ENCODE data around the gene SURF6. TPM values are rescaled to one million over a fixed set of nuclear protein-coding genes. Genes with fewer than 3 reads are reported as not detected.
A peak's percentile ranks its signal among the peaks of the same experiment; 100 is the strongest.

Gene SURF6
- total and polyA plus RNA-seq, 2 experiments from 2014 or later, result 17.6 to 27.6 TPM

DNA sequence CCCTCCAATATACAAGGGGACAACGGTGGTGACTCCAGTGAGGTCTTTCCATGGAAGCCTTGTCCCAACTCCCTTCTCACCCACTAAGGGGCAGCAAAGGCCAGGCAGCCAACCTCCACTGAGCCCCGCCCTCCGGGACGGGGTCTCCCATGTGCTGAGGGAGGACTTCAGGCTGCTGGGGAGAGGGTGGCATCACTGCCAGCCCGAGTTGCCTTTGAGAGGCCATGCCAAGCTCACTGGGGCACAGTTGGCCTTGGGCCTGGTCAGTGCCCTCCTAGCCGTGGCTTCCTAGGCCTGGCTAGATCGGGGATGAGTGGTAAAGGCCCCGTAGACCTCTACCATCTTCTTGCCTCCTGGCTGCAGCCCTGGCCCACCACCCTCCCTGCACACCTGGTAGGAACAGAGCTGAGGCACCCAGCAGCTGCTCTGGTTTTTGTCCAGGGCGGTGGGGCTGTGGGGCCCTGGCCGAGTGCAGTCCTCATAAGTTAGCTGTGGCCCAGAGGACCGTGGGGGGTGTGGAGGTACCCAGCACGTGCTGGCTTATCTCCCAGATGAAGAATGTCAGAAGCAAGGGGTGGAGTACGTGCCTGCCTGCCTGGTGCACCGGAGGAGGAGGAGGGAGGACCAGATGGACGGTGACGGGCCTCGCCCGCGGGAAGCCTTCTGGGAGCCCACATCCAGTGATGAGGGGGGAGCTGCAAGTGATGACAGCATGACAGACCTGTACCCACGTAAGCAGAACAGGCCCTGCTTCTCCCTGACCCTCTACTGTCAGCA lies 23.6 kb upstream of the SURF6 start:
- no peak overlapping the region for H2AFZ ChIP-seq
- H3K4me3 ChIP-seq, result no peak overlapping the region
- peaks cover 62% of the 10 kb centered on the region for H3K36me3 Mint-ChIP-seq (ENCODE audit: low read depth)
- DNase-seq (ENCODE audit: low spot score), result peak; percentile 72
- peak overlapping the region; percentile 79; the same call in 1 of the 3 replicates for H3K4me3 Mint-ChIP-seq
- peaks cover 15% of the 10 kb centered on the region; the same call in 1 of the 2 replicates for H3F3A ChIP-seq (replicated peaks; ENCODE audit: low read depth)
- no peak overlapping the region for H3K4me2 ChIP-seq
- H3K4me1 ChIP-seq (ENCODE audit: insufficient read depth), result peaks cover 8% of the 10 kb centered on the region; the same call in 1 of the 2 replicates
- no peaks in the 10 kb centered on the region for H3K27me3 ChIP-seq (ENCODE audit: insufficient read depth)
- peaks cover 18% of the 10 kb centered on the region for H4K20me1 ChIP-seq (replicated peaks; ENCODE audit: insufficient read depth)
- peaks cover 8% of the 10 kb centered on the region; the same call in 2 of the 3 replicates for H3K4me1 Mint-ChIP-seq
- peaks cover 16% of the 10 kb centered on the region for H3K27me3 Mint-ChIP-seq (ENCODE audit: insufficient read depth, low read depth, poor library complexity)
- peak; percentile 43 for ATAC-seq
- no peak overlapping the region for H3K27ac Mint-ChIP-seq
- TF ChIP-seq, protein P1, sequence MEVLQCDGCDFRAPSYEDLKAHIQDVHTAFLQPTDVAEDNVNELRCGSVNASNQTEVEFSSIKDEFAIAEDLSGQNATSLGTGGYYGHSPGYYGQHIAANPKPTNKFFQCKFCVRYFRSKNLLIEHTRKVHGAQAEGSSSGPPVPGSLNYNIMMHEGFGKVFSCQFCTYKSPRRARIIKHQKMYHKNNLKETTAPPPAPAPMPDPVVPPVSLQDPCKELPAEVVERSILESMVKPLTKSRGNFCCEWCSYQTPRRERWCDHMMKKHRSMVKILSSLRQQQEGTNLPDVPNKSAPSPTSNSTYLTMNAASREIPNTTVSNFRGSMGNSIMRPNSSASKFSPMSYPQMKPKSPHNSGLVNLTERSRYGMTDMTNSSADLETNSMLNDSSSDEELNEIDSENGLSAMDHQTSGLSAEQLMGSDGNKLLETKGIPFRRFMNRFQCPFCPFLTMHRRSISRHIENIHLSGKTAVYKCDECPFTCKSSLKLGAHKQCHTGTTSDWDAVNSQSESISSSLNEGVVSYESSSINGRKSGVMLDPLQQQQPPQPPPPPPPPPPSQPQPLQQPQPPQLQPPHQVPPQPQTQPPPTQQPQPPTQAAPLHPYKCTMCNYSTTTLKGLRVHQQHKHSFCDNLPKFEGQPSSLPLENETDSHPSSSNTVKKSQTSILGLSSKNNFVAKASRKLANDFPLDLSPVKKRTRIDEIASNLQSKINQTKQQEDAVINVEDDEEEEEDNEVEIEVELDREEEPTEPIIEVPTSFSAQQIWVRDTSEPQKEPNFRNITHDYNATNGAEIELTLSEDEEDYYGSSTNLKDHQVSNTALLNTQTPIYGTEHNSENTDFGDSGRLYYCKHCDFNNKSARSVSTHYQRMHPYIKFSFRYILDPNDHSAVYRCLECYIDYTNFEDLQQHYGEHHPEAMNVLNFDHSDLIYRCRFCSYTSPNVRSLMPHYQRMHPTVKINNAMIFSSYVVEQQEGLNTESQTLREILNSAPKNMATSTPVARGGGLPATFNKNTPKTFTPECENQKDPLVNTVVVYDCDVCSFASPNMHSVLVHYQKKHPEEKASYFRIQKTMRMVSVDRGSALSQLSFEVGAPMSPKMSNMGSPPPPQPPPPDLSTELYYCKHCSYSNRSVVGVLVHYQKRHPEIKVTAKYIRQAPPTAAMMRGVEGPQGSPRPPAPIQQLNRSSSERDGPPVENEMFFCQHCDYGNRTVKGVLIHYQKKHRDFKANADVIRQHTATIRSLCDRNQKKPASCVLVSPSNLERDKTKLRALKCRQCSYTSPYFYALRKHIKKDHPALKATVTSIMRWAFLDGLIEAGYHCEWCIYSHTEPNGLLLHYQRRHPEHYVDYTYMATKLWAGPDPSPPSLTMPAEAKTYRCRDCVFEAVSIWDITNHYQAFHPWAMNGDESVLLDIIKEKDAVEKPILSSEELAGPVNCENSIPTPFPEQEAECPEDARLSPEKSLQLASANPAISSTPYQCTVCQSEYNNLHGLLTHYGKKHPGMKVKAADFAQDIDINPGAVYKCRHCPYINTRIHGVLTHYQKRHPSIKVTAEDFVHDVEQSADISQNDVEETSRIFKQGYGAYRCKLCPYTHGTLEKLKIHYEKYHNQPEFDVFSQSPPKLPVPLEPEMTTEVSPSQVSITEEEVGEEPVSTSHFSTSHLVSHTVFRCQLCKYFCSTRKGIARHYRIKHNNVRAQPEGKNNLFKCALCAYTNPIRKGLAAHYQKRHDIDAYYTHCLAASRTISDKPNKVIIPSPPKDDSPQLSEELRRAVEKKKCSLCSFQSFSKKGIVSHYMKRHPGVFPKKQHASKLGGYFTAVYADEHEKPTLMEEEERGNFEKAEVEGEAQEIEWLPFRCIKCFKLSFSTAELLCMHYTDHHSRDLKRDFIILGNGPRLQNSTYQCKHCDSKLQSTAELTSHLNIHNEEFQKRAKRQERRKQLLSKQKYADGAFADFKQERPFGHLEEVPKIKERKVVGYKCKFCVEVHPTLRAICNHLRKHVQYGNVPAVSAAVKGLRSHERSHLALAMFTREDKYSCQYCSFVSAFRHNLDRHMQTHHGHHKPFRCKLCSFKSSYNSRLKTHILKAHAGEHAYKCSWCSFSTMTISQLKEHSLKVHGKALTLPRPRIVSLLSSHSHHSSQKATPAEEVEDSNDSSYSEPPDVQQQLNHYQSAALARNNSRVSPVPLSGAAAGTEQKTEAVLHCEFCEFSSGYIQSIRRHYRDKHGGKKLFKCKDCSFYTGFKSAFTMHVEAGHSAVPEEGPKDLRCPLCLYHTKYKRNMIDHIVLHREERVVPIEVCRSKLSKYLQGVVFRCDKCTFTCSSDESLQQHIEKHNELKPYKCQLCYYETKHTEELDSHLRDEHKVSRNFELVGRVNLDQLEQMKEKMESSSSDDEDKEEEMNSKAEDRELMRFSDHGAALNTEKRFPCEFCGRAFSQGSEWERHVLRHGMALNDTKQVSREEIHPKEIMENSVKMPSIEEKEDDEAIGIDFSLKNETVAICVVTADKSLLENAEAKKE (CRISPR knock-in tag; IDR thresholded peaks at IDR 0.05), result no peak
- TF ChIP-seq, protein P2, sequence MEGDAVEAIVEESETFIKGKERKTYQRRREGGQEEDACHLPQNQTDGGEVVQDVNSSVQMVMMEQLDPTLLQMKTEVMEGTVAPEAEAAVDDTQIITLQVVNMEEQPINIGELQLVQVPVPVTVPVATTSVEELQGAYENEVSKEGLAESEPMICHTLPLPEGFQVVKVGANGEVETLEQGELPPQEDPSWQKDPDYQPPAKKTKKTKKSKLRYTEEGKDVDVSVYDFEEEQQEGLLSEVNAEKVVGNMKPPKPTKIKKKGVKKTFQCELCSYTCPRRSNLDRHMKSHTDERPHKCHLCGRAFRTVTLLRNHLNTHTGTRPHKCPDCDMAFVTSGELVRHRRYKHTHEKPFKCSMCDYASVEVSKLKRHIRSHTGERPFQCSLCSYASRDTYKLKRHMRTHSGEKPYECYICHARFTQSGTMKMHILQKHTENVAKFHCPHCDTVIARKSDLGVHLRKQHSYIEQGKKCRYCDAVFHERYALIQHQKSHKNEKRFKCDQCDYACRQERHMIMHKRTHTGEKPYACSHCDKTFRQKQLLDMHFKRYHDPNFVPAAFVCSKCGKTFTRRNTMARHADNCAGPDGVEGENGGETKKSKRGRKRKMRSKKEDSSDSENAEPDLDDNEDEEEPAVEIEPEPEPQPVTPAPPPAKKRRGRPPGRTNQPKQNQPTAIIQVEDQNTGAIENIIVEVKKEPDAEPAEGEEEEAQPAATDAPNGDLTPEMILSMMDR (conservative IDR thresholded peaks at IDR 0.05; ENCODE audit: low read depth in 2 of 2), result peak; percentile 48 to 77
- H3K9me2 ChIP-seq (ENCODE audit: insufficient read depth), result no peaks in the 10 kb centered on the region
- peaks cover 23% of the 10 kb centered on the region for H3K79me2 ChIP-seq (replicated peaks; ENCODE audit: insufficient read depth)
- no peaks in the 10 kb centered on the region for H3K9me3 Mint-ChIP-seq
- no peak overlapping the region for H3K27ac ChIP-seq (ENCODE audit: low read depth)
- H3K36me3 ChIP-seq (ENCODE audit: insufficient read depth), result peaks cover 19% of the 10 kb centered on the region
